ENCODE measurements around the gene RBM34.
A peak's percentile ranks its signal among the peaks of the same experiment; 100 is the strongest.

RBM34 gene

GRCh38 chr1:235134171-235134570 is 26.9 kb downstream of the RBM34 start:
- no peak overlapping the region for H3K4me3 Mint-ChIP-seq
- H3K36me3 Mint-ChIP-seq (ENCODE audit: low read depth) = peaks cover 71% of the 10 kb centered on the region
- H3K9me3 Mint-ChIP-seq = no peaks in the 10 kb centered on the region
- H3K27ac Mint-ChIP-seq = no peak overlapping the region
- no peak for DNase-seq
- no peaks in the 10 kb centered on the region for H3K27me3 Mint-ChIP-seq (ENCODE audit: low read depth, poor library complexity)
- TF ChIP-seq, protein P1, sequence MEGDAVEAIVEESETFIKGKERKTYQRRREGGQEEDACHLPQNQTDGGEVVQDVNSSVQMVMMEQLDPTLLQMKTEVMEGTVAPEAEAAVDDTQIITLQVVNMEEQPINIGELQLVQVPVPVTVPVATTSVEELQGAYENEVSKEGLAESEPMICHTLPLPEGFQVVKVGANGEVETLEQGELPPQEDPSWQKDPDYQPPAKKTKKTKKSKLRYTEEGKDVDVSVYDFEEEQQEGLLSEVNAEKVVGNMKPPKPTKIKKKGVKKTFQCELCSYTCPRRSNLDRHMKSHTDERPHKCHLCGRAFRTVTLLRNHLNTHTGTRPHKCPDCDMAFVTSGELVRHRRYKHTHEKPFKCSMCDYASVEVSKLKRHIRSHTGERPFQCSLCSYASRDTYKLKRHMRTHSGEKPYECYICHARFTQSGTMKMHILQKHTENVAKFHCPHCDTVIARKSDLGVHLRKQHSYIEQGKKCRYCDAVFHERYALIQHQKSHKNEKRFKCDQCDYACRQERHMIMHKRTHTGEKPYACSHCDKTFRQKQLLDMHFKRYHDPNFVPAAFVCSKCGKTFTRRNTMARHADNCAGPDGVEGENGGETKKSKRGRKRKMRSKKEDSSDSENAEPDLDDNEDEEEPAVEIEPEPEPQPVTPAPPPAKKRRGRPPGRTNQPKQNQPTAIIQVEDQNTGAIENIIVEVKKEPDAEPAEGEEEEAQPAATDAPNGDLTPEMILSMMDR (IDR thresholded peaks at IDR 0.05) = no peak
- H3K4me1 Mint-ChIP-seq = peaks cover under 1% of the 10 kb centered on the region

- Mint-ChIP-seq H3K27ac (no peak overlapping the region), H3K9me3 (no peaks in the 10 kb centered on the region), H3K4me3 (no peak overlapping the region), H3K27me3 (ENCODE audit: low read depth, poor library complexity) (no peaks in the 10 kb centered on the region), H3K36me3 (ENCODE audit: low read depth) (peaks cover 62% of the 10 kb centered on the region), H3K4me1 (peaks cover 4% of the 10 kb centered on the region)
- TF ChIP-seq, protein P1 (IDR thresholded peaks at IDR 0.05) = no peak
- DNase-seq = no peak
These were observed 28.0 kb downstream of the RBM34 start for GRCh38 chr1:235133086-235133485.

DNA sequence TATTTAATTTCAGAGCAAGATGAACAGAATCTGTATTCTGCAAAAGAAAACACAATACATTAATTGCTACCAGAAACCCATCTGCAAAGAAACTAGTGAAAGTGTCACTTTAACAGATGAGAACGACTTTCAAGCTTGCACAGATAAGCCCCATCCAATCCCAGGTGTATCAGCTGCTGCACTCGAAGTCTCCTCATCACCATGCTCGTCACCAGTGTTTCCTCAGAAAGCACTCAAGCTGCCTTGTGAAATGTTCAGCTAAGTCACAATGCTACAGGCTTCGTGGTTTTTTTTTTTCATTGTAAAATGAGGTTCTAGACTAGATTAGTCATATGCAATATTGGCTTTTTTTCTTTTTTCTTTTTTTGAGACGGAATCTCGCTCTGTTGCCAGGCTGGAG is 29.1 kb downstream of the RBM34 start:
- TF ChIP-seq, protein P1 (IDR thresholded peaks at IDR 0.05) = no peak
- DNase-seq = no peak
- no peaks in the 10 kb centered on the region for H3K27me3 Mint-ChIP-seq (ENCODE audit: low read depth, poor library complexity)
- no peak overlapping the region for H3K4me3 Mint-ChIP-seq
- H3K4me1 Mint-ChIP-seq = peaks cover 15% of the 10 kb centered on the region
- H3K36me3 Mint-ChIP-seq (ENCODE audit: low read depth) = peaks cover 58% of the 10 kb centered on the region
- no peak overlapping the region for H3K27ac Mint-ChIP-seq
- no peaks in the 10 kb centered on the region for H3K9me3 Mint-ChIP-seq

GRCh38 chr1:235130766-235131270 is 30.2 kb downstream of the RBM34 start:
- Mint-ChIP-seq H3K27me3 (ENCODE audit: low read depth, poor library complexity) (no peaks in the 10 kb centered on the region), H3K9me3 (no peaks in the 10 kb centered on the region), H3K4me1 (peaks cover 21% of the 10 kb centered on the region), H3K4me3 (no peak overlapping the region), H3K27ac (peak overlapping the region; percentile 88), H3K36me3 (ENCODE audit: low read depth) (peaks cover 58% of the 10 kb centered on the region)
- no peak for DNase-seq
- TF ChIP-seq, protein P1 (IDR thresholded peaks at IDR 0.05) = no peak

GRCh38 chr1:235129774-235130570 is 31.1 kb downstream of the RBM34 start:
- no peak for DNase-seq
- H3K9me3 Mint-ChIP-seq = no peaks in the 10 kb centered on the region
- H3K4me3 Mint-ChIP-seq = peak overlapping the region; percentile 4
- no peaks in the 10 kb centered on the region for H3K27me3 Mint-ChIP-seq (ENCODE audit: low read depth, poor library complexity)
- TF ChIP-seq, protein P1 (IDR thresholded peaks at IDR 0.05) = no peak
- H3K4me1 Mint-ChIP-seq = peaks cover 21% of the 10 kb centered on the region
- H3K27ac Mint-ChIP-seq = peak overlapping the region; percentile 39
- peaks cover 52% of the 10 kb centered on the region for H3K36me3 Mint-ChIP-seq (ENCODE audit: low read depth)
